HG02852 (cell line): ENCODE data around the gene ACTN1.

Experiments
- ATAC-seq: cut with Tn5 transposase; IDR thresholded peaks from one replicate; pipeline ENCODE4 v1.9.1; 2021; ENCODE audit warnings: mild to moderate bottlenecking, moderate library complexity; ENCODE audit not compliant: unreplicated experiment

The ACTN1 gene

GRCh38 chr14:68970038-68970612 is 9.0 kb downstream of the ACTN1 start:
- ATAC-seq = no peak

DNA sequence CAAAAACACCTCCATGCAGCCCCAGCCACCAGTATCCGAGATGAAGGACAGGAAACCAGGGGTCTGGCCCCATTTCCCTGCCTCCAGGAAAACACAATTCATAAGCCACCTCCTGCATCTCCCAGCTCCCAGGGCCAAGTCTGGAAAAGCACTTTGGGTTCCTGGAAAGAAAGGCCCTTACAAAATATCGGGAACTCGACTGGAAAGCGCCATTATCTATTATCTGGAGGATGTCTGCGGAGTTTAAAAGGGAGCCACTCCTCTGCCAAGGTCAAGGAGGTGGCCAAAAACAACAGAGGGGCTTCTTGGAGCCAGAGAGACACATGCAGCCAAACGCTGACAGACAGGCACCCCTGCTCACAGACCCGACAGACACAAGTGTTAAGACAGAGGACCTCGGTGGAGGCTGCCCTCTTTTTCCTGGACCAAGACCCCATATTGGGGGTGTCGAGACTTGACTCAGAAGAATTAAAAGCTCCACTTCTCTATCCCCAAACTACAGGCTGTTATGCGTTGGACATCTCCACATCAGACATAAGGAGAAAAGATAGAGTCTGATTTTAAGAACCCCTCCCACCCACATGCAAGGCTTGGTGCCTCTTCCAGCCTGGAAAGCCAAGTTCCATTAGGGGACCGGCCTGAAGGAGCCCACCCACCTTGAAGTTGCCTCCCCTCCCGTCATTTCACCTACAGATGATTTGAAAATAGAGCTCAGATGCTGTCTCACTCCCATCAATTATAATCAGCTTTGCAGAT is 9.6 kb downstream of the ACTN1 start:
- ATAC-seq = no peak

DNA sequence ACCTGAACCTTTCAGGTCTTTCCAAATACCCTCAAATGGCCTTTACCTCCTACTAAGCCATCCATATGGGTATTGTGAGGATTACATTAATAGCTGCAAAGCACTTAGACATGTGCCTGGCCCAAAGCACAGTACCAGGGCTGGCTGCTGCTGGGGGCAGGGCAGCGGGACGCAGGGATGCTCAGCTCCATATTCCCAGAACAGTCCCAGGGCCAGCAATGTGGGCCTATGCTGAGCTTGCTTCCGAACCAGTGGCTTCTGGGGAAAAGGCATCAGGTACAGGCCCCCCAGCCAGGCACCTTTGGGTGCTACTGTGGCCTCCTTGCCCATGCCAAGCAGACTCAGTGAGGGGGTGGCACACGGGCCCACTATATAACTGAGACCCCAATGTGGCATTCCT is 10.4 kb downstream of the ACTN1 start:
- no peak for ATAC-seq

DNA sequence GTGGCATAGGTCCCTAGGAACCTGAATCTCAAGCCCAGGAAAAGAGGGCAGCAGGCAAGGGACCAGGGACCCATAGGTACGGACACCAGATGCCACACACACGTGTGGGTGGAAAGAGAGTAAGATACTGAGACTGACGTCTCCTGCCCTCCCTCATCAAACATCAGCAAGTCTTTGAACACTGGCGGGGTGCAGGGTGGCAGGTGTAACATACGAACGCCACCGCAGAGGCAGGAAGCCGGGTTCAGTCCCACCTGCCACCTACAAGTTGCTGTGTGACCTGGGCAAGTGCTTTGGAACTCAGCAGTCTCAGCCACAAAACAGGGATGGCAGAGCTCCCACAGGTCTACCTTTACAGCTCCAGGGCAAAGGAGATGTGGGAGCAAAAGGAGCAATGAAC is 11.1 kb downstream of the ACTN1 start:
- no peak for ATAC-seq

GRCh38 chr14:68967459-68967940 is 11.6 kb downstream of the ACTN1 start:
- no peak for ATAC-seq

DNA sequence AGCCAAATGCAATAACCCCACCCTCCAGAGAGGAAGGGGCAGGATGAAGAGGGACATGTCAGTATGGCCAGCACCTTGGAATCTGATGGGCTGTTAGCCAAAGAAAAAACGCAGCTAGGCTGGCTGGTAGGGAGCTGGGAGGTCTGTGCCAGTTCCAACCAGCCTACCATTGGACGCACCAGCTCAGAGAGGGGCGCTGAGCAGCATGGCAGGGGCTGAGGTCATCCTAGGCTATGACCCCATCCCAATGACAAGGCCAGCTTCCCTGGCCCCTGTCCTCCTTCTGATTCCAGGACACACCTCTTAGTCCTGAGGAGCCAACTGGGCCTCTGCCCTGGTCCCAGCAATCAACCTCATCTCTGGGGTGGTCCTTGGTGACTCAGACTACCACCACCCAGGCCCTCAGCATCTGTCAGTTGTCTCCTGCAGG is 12.2 kb downstream of the ACTN1 start:
- ATAC-seq = no peak

- no peak for ATAC-seq
Observed at GRCh38 chr14:68965261-68965761, 13.8 kb downstream of the ACTN1 start.

- ATAC-seq = no peak
Observed at GRCh38 chr14:68964300-68965093, 14.6 kb downstream of the ACTN1 start.

DNA sequence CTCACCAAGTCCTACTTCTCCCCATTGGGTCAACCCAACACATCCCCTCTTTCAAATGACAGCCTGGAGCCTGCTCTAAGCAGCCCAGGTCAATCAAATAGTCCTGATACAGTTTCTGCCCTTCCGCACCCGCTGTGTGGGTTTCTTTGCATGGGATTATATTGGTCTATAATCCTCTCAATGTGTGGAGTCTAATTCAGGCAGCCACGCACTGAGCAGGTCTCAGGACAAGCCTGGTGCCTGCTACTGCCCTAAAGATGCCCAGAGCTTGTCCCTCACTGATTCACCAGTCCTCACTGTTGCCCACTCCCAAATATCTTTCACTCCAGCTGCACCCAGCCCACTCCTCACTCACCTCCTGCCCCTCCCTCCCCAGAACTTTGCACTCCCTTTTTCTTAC is 16.4 kb downstream of the ACTN1 start:
- no peak for ATAC-seq

GRCh38 chr14:68961781-68962584 is 17.1 kb downstream of the ACTN1 start:
- ATAC-seq = no peak

GRCh38 chr14:68961361-68961760 is 17.7 kb downstream of the ACTN1 start:
- no peak for ATAC-seq

GRCh38 chr14:68960123-68960522 is 19.0 kb downstream of the ACTN1 start:
- no peak for ATAC-seq

DNA sequence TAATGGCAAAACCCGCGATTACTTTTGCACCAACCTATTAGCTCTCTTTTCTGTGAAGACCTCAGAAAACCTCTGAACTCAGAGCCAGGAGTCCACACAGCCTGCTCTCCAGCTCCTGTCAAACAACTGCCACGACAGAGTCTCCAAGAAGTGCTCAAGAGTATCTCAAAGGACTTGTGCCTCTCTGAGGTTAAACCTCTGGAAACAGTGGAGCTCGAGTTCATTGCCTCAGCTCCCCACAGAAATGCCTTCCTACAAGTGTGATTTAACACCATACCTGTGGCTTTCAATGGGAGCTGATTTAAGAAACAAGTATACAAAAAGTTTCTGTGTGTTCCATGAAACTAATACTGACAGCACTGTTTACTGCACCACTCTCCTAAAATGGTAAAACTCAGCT is 20.1 kb downstream of the ACTN1 start:
- ATAC-seq = no peak

GRCh38 chr14:68958553-68958952 is 20.5 kb downstream of the ACTN1 start:
- no peak for ATAC-seq

GRCh38 chr14:68957775-68958174 is 21.3 kb downstream of the ACTN1 start:
- ATAC-seq = no peak

DNA sequence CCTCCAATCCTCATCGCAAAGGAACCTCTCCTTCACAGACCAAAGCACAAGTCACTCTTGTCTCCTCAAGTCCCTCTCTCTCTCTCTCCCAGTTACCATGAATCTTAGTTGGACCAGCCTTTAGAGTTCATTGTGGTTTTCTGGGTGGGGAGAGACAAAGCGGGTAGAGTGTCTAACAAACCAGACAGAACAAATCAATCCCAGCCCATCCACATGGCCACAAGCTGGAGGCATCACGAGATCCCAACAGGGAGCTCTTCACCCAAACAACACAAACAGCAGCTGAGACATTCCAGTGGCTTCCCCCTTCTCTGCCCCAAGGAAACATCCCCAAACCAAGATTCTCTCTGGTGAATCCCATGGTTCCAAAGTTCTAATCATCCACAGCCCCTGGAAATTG is 22.4 kb downstream of the ACTN1 start:
- ATAC-seq = no peak

GRCh38 chr14:68955851-68956179 is 23.3 kb downstream of the ACTN1 start:
- ATAC-seq = no peak

- ATAC-seq = no peak
Observed at GRCh38 chr14:68955164-68955850, 23.8 kb downstream of the ACTN1 start.

- ATAC-seq = no peak
Observed at GRCh38 chr14:68953196-68953555, 25.9 kb downstream of the ACTN1 start.

GRCh38 chr14:68952531-68953195 is 26.4 kb downstream of the ACTN1 start:
- no peak for ATAC-seq
